ENCODE measurements around the gene PTPRG.

DNA sequence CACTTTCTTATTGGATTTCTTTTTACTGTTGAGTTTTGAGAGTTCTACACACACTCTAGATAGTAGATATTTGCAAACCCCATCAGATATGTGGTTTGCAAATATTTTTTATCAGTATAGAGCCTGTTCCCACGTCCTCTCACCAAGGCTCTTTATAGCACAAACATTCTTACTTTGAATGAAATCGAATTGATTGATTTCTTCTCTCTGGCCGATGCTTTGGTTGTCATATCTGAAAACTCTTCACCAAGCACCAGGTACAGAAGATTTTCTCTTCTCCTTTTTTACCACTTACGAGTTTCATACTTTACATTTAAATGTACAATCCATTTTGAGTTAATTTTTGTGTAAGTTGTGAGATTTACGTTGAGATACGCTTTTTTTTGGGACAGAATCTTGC is 163.4 kb downstream of the PTPRG start:
- TF ChIP-seq, protein P1, sequence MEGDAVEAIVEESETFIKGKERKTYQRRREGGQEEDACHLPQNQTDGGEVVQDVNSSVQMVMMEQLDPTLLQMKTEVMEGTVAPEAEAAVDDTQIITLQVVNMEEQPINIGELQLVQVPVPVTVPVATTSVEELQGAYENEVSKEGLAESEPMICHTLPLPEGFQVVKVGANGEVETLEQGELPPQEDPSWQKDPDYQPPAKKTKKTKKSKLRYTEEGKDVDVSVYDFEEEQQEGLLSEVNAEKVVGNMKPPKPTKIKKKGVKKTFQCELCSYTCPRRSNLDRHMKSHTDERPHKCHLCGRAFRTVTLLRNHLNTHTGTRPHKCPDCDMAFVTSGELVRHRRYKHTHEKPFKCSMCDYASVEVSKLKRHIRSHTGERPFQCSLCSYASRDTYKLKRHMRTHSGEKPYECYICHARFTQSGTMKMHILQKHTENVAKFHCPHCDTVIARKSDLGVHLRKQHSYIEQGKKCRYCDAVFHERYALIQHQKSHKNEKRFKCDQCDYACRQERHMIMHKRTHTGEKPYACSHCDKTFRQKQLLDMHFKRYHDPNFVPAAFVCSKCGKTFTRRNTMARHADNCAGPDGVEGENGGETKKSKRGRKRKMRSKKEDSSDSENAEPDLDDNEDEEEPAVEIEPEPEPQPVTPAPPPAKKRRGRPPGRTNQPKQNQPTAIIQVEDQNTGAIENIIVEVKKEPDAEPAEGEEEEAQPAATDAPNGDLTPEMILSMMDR (IDR thresholded peaks at IDR 0.05), result no peak
- no peak for TF ChIP-seq POLR2AphosphoS5 (IDR thresholded peaks at IDR 0.05; ENCODE audit: low read depth, low read length)
- no peak for TF ChIP-seq TCF7L2 (IDR thresholded peaks at IDR 0.05; ENCODE audit: low read depth, low read length)

Measured in Panc1 (cell line).